Stimulated activated CD8-positive, alpha-beta memory T cell treated with anti-CD3 and anti-CD28 coated beads, Interleukin-12 subunit alpha, Interleukin-12 subunit beta, amount 100 ng/mL, for 24 hours (primary cell): ENCODE measurements around the gene EPHB2.

Experiments used
- DNase-seq: peaks from one replicate; pipeline ENCODE4 v3.0.0-alpha.2; 2020; ENCODE audit errors: extremely low read depth

Gene EPHB2

GRCh38 chr1:22953057-22953739 is 242.6 kb downstream of the EPHB2 start:
- no peak for DNase-seq

DNA sequence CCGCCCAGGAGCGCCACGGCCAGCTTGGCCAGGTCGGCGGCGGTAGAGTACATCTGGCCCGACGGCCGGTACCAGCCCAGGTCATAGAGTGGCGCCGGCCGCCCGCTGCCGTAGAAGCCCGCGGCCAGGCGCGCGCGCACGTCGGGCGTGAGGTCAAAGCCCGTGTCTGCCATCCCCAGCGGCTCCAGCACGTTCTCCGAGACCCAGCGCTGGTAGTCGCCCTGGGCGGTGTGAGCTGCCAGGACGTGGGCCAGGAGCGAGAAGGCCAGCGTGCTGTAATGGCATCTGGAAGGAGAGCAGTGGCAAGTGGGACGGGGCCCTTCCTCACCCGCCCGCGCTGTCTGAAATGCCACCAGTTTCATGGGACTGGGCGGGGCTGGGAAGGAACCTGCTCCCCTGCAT is 243.1 kb downstream of the EPHB2 start:
- DNase-seq = no peak

GRCh38 chr1:22955146-22955545 is 244.5 kb downstream of the EPHB2 start:
- DNase-seq = no peak

DNA sequence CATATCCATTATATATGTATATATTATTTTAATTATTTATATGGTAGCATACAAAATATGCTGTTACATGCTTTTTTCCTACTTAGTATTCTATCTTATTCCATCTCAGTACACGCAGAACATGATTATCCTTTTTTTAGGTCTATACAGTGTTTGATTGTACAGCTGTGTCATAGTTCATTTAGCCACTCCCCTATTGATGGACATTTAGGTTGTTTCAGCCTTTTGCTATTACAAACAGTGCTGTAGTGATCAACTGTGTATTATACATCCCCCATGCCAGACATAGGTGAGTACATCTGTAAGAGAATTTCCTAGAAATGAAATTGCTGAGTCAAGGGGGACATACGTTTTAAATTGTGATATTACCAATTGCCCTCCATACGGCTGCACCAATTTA is 246.4 kb downstream of the EPHB2 start:
- DNase-seq = no peak

GRCh38 chr1:22958556-22958955 is 247.9 kb downstream of the EPHB2 start:
- DNase-seq = no peak

- DNase-seq = no peak
Measured at GRCh38 chr1:22959545-22960360, 249.1 kb downstream of the EPHB2 start.

DNA sequence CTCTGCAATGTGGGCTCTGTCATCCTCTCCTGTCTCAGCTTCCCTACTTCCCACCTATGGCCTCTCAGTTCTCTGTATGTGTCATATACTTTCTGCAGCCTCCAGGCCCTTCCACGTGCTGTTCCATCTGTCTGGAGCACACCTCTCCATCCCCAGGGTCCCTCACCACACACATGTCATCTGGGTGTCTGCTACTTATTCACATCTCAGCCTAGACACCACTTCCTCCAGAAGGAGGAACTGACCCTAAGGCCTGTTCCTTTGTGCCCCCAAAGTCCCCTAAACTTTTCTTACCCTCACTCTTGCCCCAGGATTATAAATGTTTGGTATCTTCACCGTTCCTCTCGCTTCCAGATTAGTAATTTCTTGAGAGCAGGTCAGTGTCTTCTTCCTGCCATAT is 251.9 kb downstream of the EPHB2 start:
- DNase-seq = no peak

DNA sequence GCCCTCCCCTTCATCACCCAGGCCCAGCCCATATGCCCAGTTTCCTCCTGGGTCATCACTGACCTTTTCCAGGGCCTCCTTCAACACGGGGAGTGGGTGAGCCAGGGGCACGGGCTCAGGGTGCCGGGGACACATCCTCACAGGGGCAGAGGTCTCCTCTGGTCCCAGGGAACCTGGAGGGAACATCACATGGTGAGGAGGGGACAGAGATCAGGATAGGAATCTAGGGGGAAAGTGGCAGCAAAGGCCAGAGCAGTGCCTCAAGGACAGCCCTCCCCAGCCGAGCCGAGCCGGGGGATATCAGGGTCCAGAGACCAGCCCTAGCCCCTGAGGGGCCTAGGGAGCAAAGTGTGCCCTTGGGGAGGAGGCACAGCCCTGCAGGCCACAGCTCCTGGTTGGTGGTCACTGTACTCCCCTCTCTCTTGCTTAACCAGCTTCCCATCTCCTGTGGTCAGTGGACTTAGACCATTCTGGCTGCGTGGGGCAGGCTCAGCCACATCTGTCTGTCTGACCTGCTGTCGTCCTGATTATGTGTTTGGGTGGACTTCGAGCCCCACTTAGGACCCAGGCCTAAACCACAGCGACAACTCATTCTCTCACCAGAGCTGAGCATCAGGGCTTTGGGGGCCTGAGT is 252.5 kb downstream of the EPHB2 start:
- DNase-seq = no peak

DNA sequence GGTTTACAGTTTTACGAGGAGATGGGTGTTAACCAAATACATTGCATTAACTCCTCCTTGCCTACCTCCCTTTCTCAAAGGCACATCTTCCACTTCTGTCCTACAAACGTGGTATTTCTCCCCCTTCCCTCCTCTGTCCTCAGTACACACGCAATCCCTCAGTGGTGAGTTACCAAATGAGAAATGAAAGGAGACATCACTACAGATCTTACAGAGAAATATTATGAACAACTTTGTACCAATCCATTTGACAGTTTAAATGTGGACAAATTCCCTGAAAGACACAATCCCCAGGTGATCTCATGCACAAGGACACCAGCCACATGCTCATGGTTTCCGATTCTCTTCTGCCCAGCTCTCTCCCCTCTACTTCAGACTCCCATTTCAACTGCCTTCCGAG is 255.7 kb downstream of the EPHB2 start:
- DNase-seq = no peak

- no peak for DNase-seq
Measured at GRCh38 chr1:22967833-22968232, 257.2 kb downstream of the EPHB2 start.

- no peak for DNase-seq
Measured at GRCh38 chr1:22969304-22969709, 258.7 kb downstream of the EPHB2 start.

DNA sequence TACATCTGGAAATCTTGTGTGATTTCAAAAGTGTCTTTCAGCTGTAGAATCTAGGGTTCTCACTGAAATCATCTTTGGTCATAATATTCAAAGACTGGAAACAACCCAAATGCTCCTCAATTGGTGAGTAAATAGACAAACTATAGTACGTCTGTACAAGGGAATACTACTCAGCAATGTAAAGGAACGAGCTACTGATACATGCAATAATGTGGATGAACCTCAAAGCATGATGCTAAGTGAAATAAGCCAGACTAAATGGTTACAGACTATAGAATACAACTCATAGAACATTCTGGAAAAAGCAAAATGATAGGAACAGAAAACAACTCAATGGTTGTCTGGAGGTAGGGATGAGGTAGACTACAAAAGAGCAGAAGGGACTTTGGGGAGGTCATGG is 259.5 kb downstream of the EPHB2 start:
- DNase-seq = no peak
